ENCODE results near the gene RGPD4. TPM values are rescaled to one million over a fixed set of nuclear protein-coding genes. Genes with fewer than 3 reads are reported as not detected.
"Not testable (repeated sequence)": the region's sequence is repeated elsewhere in the genome, so short reads cannot be mapped to it uniquely, and the experiment has no call there.

The RGPD4 gene
- total RNA-seq: not detected in 2 replicates

DNA sequence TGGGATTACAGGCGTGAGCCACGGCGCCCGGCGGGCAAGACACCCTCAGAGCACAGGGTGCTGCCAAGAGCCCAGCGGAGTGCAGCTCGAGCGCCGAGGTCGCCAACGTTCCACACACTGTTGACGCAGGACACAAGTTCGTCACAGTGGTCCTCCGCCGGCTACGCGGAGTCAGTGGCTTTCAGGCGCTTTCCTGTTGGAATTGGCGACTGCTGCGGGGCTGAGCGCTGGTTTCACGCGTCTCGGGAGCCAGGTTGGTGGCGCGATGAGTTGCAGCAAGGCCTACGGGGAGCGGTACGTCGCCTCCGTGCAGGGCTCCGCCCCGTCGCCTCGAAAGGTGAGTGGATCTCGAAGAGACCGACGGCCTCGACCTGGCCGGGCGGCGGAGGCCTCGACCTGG is at the start of gene RGPD4:
RGPD4 (plus strand) TSS at position 144 of the 400 bp plus-strand sequence; CDS start at position 266, 122 bp downstream.
- H3K4me3 ChIP-seq (ENCODE audit: low read depth, low read length); FAIRE-seq: not testable (repeated sequence)

DNA sequence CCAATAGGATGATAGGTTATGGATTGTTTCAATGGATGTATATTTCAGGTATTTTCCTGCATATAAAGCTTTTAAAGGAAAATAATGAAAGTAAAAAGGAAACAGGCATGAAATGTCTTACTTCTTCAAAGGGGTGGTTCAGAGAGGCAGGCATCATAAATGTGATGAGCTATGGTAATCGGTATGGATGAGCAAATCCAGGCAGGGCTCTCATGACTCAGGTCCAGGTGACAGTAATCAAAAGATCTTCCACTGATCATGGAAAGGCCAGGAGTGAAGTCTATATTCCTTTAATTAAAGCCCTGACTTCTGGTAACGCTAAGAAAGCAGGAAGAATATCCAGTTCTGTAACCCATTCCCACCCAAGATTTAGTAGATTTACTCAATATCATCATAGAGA is 48.7 kb upstream of the RGPD4 start:
- no peak for TF ChIP-seq CTCF (IDR thresholded peaks at IDR 0.05; ENCODE audit: insufficient read depth, low read length, severe bottlenecking)
- Histone ChIP-seq H3K4me3 (ENCODE audit: low read depth, low read length) (no peak overlapping the region), H3K27me3 (ENCODE audit: control insufficient read depth, insufficient read depth, low read length) (peaks cover 2% of the 10 kb centered on the region), H3K36me3 (ENCODE audit: control insufficient read depth, insufficient read depth, low read length) (no peaks in the 10 kb centered on the region)
- DNase-seq (ENCODE audit: low read depth) (peak; percentile 28), FAIRE-seq (no peak)

More for the DNA sequence above, at the start of gene RGPD4:
- not testable (repeated sequence) for DNase-seq (ENCODE audit: low read depth); H3K36me3 ChIP-seq (ENCODE audit: control insufficient read depth, insufficient read depth, low read length); H3K27me3 ChIP-seq (ENCODE audit: control insufficient read depth, insufficient read depth, low read length)

DNA sequence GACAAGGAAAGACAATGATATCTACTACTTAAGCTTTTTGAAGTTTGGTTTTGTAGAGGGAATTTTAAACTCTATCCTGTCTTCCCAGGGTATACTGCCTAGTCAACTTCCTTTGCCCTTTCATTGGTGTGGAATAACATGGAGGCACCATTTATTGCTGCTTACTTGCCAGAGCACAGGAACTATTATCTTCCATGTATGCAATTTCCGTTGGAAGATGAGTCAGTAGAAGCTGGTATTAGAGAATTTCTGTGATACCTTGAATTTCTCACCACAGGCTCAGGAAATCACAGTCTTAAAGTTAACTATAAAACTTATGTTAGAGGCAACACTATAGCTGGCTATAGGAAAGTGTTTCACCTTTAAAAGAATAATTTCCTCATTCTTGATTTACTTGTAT is 40.9 kb upstream of the RGPD4 start:
- peak; percentile 14 for DNase-seq (ENCODE audit: low read depth)
- Histone ChIP-seq H3K27me3 (ENCODE audit: control insufficient read depth, insufficient read depth, low read length) (no peaks in the 10 kb centered on the region), H3K4me3 (ENCODE audit: low read depth, low read length) (no peak overlapping the region), H3K36me3 (ENCODE audit: control insufficient read depth, insufficient read depth, low read length) (no peaks in the 10 kb centered on the region)
- FAIRE-seq: no peak
- no peak for TF ChIP-seq CTCF (IDR thresholded peaks at IDR 0.05; ENCODE audit: insufficient read depth, low read length, severe bottlenecking)

DNA sequence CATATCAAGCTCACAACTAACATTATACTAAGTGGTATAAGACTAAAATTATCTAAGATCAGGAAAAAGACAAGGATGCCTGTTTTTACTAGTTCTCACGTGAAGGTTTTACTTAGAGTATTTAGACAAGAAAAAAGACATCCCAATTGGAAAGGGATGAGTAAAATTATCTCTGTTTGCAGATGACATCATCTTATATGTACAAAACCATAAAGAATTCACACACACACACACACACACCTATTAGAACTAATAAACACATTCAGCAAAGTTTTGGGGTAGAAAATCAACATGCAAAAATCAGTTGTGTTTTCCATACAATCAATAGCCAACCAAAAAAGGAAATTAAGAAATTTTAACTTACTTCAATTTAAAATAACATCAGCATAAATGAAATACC is 35.9 kb upstream of the RGPD4 start:
- Histone ChIP-seq H3K4me3 (ENCODE audit: low read depth, low read length) (no peak overlapping the region), H3K27me3 (ENCODE audit: control insufficient read depth, insufficient read depth, low read length) (no peaks in the 10 kb centered on the region), H3K36me3 (ENCODE audit: control insufficient read depth, insufficient read depth, low read length) (no peaks in the 10 kb centered on the region)
- no peak for TF ChIP-seq CTCF (IDR thresholded peaks at IDR 0.05; ENCODE audit: insufficient read depth, low read length, severe bottlenecking)
- DNase-seq (ENCODE audit: low read depth): no peak
- FAIRE-seq: no peak

DNA sequence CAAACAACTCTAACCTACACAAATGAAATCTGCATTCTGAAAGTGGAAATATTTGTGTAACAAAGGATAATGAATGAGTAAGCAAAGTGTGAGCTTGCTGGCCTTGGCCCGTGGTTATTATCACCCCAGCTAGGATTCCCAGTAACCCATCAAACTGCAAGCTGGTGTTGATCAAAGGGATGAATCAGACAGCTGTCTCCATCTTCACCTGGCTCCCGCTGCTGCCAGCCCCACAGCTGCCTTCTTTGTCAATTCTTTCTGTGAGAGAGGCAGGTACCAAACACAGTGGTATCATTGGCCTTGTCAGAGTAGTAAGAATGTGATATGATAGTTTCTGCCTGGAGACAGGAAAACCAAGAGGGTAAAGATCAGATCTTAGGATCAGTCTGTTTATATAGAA is 25.2 kb upstream of the RGPD4 start:
- peak; percentile 14 for DNase-seq (ENCODE audit: low read depth)
- FAIRE-seq: no peak
- no peak for TF ChIP-seq CTCF (IDR thresholded peaks at IDR 0.05; ENCODE audit: insufficient read depth, low read length, severe bottlenecking)
- Histone ChIP-seq H3K27me3 (ENCODE audit: control insufficient read depth, insufficient read depth, low read length) (no peaks in the 10 kb centered on the region), H3K36me3 (ENCODE audit: control insufficient read depth, insufficient read depth, low read length) (no peaks in the 10 kb centered on the region), H3K4me3 (ENCODE audit: low read depth, low read length) (no peak overlapping the region)

DNA sequence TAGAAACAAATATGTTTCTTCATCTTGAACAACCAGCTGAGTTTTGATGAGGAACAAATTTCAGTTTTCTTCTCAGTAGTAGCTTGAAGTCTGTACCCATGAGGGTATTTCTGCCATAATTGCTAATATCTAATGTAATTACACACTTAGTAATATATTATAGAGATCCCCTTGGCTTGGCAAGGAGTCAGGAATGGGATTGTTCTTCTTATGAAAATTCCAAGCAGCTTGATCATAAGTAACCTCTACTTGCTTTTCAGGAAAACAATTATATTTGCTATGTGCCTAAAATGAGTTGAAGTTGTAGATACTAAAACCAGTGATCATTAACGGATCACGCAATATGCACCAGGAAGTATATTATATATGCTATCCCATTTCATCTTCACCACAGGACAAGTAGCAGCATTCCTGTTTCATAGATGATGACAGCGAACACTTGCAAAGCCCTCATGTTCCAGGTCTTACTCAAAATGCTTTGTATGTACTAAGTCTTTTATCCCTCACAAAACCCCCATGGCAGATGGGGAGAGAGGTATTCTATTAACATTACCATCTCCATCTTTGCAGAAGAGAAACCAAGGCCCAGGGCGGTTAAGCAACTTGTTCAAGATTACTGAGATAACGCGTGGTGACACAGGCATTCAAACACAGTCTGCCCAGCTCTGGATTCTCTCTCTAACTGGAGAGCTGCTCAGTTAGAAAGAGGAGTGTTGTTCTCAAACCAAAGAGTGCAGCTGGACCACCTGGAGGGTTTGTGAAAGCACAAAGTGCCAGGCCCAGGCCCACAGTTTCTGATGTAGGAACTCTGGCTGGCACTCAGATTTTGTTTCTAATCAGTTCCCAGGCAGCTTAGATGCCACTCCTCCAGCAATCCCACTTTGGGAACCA is 21.8 kb upstream of the RGPD4 start:
- no peak for TF ChIP-seq CTCF (IDR thresholded peaks at IDR 0.05; ENCODE audit: insufficient read depth, low read length, severe bottlenecking)
- FAIRE-seq: no peak
- peak; percentile 14 for DNase-seq (ENCODE audit: low read depth)
- no peaks in the 10 kb centered on the region for H3K36me3 ChIP-seq (ENCODE audit: control insufficient read depth, insufficient read depth, low read length)
- H3K27me3 ChIP-seq (ENCODE audit: control insufficient read depth, insufficient read depth, low read length): no peaks in the 10 kb centered on the region
- no peak overlapping the region for H3K4me3 ChIP-seq (ENCODE audit: low read depth, low read length)

Measured in bronchial epithelial cell (primary cell).